Cardiac fibroblast (primary cell): ENCODE results near the gene DCTN1.
A peak's percentile ranks its signal among the peaks of the same experiment; 100 is the strongest.
"Not testable (repeated sequence)": the region's sequence is repeated elsewhere in the genome, so short reads cannot be mapped to it uniquely, and the experiment has no call there.

ENCODE experiments used
- DNase-seq, 2 donors: peaks; one replicate each; pipeline versions ENCODE4 v3.0.0 to v3.0.0-alpha.2; 2010; ENCODE audit warnings: low read depth in 2 of 2
- H3K4me3 ChIP-seq, 2 donors: replicated peaks in 1 of 2; 1 replicate in 1 of 2; 2 replicates in 1 of 2; pipeline ENCODE4 v1.5.1; 2011; ENCODE audit warnings: low read depth in 2 of 2, low read length in 2 of 2, mild to moderate bottlenecking in 2 of 2, moderate library complexity in 1 of 2
- TF ChIP-seq, protein P1 (sequence below): IDR thresholded peaks from one replicate; pipeline ENCODE4 v1.5.1; 2011; ENCODE audit warnings: low read depth, mild to moderate bottlenecking, low read length, inconsistent platforms

The DCTN1 gene

DNA sequence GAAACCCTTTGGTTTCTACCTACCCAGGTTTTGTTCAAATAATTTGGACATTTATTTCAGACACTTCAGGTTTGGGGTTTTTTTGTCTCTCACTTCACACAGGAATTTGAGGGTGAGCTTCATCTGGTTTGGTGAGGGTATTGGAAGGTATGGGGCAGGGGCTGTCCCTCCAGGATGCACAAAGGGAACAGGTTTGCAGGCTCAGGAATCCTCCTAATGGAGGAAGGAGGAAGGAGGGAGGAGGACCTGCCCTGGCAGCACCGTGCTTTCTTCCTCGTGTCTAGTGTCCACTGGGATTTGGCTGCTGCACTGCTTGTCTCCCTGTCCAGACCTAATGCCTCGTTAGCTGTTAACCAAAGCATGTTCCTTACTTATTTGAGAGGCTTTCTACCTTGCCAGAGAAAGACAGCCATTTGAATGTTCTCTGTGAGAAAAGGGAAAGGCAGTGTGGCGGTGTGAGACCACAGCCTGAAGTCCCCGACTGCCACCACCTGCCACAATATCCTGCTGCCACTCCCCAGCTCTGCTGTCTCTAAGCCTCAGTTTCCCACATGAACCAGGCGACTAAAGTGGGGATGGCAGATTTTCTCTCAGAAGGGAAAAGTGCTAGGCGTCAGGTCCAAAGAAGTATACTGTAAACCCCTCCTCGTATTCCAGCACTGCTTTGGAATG is 34.7 kb downstream of the DCTN1 start:
- TF ChIP-seq, protein P1, sequence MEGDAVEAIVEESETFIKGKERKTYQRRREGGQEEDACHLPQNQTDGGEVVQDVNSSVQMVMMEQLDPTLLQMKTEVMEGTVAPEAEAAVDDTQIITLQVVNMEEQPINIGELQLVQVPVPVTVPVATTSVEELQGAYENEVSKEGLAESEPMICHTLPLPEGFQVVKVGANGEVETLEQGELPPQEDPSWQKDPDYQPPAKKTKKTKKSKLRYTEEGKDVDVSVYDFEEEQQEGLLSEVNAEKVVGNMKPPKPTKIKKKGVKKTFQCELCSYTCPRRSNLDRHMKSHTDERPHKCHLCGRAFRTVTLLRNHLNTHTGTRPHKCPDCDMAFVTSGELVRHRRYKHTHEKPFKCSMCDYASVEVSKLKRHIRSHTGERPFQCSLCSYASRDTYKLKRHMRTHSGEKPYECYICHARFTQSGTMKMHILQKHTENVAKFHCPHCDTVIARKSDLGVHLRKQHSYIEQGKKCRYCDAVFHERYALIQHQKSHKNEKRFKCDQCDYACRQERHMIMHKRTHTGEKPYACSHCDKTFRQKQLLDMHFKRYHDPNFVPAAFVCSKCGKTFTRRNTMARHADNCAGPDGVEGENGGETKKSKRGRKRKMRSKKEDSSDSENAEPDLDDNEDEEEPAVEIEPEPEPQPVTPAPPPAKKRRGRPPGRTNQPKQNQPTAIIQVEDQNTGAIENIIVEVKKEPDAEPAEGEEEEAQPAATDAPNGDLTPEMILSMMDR, result no peak
- no peak overlapping the region for H3K4me3 ChIP-seq
- DNase-seq, result no peak

DNA sequence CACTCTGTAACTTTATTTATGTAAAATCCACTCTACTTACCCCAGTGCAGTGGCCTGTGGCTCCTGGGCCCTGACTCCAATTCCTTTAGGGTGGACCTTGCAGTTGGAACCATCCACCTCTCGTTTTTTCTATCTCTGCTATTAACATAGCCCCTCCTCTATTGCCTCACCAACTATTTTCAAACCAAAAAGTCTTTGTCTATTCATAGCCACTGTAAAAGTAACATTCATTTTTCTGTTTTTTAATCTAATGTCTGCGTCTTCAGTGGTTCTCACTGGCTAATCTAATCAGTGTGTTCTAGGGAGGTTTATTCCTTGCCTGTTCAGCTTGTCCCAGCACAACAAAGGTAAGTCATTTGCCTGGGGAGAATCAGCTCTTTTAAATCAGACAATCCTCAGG is 36.8 kb downstream of the DCTN1 start, which contains the start of gene SLC4A5:
TSS of gene SLC4A5 (minus strand) at position 101 of the 400 bp plus-strand sequence. CDS start 28,393 bp downstream, outside the sequence.
- TF ChIP-seq, protein P1, result no peak
- DNase-seq, result no peak
- no peak within 1 kb of the TSS for H3K4me3 ChIP-seq

DNA sequence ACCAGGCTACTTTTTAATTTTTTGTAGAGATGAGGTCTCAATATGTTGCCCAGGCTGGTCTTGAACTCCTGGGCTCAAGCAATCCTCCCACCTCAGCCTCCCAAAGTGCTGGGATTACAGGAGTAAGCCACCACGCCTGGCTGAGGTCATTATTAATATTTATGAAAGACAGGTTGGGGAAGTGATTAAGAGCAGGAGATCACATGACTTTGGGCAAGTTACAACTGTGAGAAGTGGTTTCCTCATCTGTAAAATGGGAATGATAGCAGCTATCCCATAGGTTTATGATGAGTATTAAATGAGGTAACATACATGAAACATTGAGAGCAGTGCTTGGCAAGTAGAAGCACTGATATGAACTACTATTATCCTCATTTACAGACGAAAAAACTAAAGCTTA is 43.9 kb downstream of the DCTN1 start:
- not testable (repeated sequence) for DNase-seq

DNA sequence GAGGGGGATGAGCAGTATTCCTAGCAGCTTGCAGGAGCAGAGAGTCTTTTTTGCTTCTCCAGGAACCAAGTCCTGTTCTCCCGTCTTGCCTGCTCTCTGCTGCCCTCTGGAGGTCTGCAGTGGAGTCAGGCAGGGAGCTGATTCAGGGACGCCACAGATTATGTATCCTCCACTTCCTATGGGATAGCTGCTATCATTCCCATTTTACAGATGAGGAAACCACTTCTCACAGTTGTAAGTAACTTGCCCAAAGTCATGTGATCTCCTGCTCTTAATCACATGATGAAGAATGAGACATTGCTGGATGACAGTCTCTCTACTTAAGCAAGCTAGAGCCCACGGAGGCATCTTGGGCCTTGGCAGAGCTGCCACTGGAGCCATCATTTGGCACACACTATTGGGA is 45.2 kb downstream of the DCTN1 start:
- TF ChIP-seq, protein P1, result peak; percentile 98
- H3K4me3 ChIP-seq, result no peak overlapping the region
- peak; percentile 78 to 86 for DNase-seq

More for the DNA sequence above, 43.9 kb downstream of the DCTN1 start:
- H3K4me3 ChIP-seq, result not testable (repeated sequence)

DNA sequence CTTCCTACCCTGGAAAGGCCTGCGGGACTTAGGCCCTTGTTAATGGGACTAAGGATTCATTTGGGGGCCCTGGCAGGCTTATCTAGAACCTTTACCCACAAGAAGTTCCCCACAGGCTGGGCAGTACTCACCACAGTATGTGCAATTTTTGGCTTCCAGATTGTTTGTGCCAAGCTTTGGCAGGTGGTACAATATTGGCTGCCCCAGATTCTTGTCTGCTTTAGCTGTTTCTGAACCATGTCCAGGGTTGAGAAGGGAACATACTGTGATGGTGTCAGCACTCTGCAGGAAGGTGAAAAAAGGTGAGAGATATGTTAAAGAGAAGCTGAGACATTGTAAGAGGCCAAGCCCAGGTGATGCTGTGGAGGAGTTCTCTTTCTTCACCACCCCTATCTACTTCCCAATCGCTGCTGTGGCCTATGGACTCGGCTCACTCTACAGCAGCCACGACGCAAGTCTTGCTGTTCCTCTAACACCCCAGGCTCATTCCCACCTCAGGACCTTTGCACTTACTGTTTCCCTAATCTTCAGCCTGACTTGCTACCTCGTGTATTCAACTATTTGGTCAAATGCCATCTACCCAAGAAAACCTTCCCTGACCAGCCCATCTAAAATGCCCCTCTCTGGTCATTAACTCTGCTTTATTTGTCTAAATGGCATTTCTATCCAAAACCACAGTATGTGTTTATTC is 46.1 kb downstream of the DCTN1 start:
- H3K4me3 ChIP-seq, result no peak overlapping the region
- DNase-seq, result no peak
- TF ChIP-seq, protein P1, result no peak

DNA sequence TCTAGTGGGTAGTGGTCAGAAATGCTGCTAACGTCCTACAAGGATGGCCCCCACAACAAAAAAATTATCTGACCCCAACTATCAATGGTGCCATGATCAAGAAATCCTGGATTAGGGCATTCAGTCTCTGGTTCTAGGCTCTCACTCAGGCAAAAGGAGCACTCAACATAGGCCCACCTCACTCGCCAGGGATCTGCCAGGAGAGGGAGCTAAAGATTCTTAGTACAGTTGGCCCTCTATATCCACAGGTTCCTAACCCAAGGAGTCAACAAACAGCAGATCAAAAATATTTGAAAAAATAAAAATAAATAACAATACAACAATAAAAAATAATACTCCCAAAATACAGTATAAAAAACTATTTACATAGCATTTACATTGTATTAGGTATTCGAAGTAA is 46.9 kb downstream of the DCTN1 start:
- TF ChIP-seq, protein P1, result peak; percentile 65
- no peak overlapping the region for H3K4me3 ChIP-seq
- DNase-seq, result peak; percentile 66 to 68

DNA sequence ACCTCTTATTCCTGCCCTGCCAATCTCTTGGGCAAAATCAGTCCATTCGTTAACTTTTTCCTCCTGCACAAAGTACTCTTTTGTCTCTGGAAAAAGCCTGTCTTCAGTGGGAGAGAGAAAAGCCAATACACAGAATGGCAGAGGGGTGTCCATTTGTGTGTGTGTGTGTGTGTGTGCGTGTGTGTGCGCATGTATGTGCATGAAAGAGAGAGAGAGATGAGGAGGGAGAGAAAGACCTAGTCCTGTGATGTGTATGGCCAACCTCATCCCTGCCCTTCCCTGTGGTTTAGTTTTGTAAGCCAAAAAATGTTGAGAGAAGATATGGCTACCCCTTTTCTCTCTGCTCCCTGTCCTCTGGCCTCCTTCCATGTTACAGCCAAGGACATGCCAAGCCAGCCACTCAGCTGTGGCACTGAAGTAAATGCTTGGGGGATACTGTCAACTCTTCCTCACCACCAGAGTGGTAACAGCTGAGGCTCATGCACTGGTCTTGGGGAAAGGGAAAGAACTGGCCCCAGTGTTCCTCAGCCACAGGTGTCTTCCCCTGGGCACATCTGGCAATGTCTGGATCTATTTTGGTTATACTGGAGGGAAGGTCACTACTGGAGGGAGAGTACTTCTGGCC is 47.4 kb downstream of the DCTN1 start:
- H3K4me3 ChIP-seq, result no peak overlapping the region
- TF ChIP-seq, protein P1, result no peak
- DNase-seq, result no peak
